Endothelial cell (in vitro differentiated cells): ENCODE results near the gene OAF. TPM values are rescaled to one million over a fixed set of nuclear protein-coding genes. Genes with fewer than 3 reads are reported as not detected.

Source experiments
- DNase-seq: peaks from one replicate; pipeline ENCODE4 v3.0.0; 2021; ENCODE audit warnings: low spot score
- H3K27ac Mint-ChIP-seq: one replicate; pipeline ENCODE4 v1.8.0; 2021; ENCODE audit warnings: mixed read lengths, inconsistent platforms; ENCODE audit not compliant: unreplicated experiment
- H3K27me3 Mint-ChIP-seq: one replicate; pipeline ENCODE4 v1.8.0; 2021; ENCODE audit warnings: mild to moderate bottlenecking, moderate library complexity, mixed read lengths, inconsistent platforms; ENCODE audit not compliant: unreplicated experiment
- H3K36me3 Mint-ChIP-seq: one replicate; pipeline ENCODE4 v1.8.0; 2021; ENCODE audit warnings: mild to moderate bottlenecking, low read depth, mixed read lengths, inconsistent platforms; ENCODE audit not compliant: unreplicated experiment
- H3K4me1 Mint-ChIP-seq: one replicate; pipeline ENCODE4 v1.8.0; 2021; ENCODE audit warnings: mild to moderate bottlenecking, mixed read lengths, inconsistent platforms; ENCODE audit not compliant: unreplicated experiment
- H3K4me3 Mint-ChIP-seq: one replicate; pipeline ENCODE4 v1.8.0; 2021; ENCODE audit warnings: mild to moderate bottlenecking, mixed read lengths, inconsistent platforms; ENCODE audit not compliant: unreplicated experiment
- H3K9me3 Mint-ChIP-seq: one replicate; pipeline ENCODE4 v1.8.0; 2021; ENCODE audit warnings: mixed read lengths, inconsistent platforms; ENCODE audit not compliant: unreplicated experiment
- total RNA-seq: library from RNA; stranded (reverse); fragmentation: NEBNext Ultra II Directional; extraction: Animal tissue kit (Norgen Biotek cat#: 25700); gene quantifications from one replicate; pipeline ENCODE4 v1.2.1, GENCODE V29; 2021; ENCODE audit not compliant: unreplicated experiment
- TF ChIP-seq, protein P1 (sequence below): fragments of 200-600 bp; sonication (generic); IDR thresholded peaks from one replicate; pipeline ENCODE4 v1.5.0; 2021; ENCODE audit warnings: antibody characterized with exemption; ENCODE audit not compliant: unreplicated experiment

Gene OAF
- total RNA-seq, 1 donor from 2014 or later: 15.5 TPM

DNA sequence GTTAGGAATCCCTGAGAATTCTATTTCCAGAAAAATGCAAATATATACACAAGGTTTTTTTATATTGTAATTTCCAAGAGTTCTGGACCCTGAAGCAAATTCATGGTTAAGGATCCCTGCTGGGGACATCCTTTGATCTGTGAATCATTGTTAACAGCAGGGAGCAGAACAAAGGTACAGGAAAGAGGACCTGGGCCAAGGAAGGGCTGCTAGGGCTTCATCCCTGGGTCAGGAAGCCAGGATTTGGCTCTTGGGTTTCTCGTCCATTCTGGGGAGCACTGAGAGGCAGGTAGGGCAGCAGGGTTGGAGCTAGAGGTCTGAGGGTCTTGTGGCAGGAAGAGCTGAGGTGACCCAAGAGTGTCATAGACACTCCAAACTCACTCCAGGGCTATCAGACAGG is 10.2 kb upstream of the OAF start:
- Mint-ChIP-seq H3K27ac (no peak overlapping the region), H3K27me3 (peaks cover 5% of the 10 kb centered on the region), H3K4me1 (peaks cover 8% of the 10 kb centered on the region), H3K4me3 (peak overlapping the region; percentile 22), H3K36me3 (no peaks in the 10 kb centered on the region), H3K9me3 (no peaks in the 10 kb centered on the region)
- no peak for DNase-seq
- TF ChIP-seq, protein P1, sequence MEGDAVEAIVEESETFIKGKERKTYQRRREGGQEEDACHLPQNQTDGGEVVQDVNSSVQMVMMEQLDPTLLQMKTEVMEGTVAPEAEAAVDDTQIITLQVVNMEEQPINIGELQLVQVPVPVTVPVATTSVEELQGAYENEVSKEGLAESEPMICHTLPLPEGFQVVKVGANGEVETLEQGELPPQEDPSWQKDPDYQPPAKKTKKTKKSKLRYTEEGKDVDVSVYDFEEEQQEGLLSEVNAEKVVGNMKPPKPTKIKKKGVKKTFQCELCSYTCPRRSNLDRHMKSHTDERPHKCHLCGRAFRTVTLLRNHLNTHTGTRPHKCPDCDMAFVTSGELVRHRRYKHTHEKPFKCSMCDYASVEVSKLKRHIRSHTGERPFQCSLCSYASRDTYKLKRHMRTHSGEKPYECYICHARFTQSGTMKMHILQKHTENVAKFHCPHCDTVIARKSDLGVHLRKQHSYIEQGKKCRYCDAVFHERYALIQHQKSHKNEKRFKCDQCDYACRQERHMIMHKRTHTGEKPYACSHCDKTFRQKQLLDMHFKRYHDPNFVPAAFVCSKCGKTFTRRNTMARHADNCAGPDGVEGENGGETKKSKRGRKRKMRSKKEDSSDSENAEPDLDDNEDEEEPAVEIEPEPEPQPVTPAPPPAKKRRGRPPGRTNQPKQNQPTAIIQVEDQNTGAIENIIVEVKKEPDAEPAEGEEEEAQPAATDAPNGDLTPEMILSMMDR: no peak

DNA sequence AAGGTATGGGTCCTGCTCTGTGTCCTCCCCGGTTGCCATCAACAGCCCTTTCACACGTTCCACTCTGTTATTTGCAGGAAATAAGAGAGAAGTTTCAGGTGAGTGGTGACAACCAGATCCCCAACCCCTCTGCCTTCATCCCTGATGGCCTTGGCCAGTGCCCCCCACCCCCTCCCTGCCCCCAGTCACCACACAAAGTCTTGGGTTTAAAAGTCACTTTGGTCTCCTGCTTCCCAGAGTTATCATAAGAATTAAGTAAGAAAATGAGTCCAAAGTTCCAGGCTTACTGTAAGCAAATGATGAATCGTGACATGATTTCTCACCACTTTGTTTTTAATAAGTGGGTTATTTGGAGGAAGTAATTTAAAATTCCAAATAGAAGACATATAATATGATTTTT is 9.2 kb upstream of the OAF start:
- Mint-ChIP-seq H3K27ac (no peak overlapping the region), H3K4me3 (no peak overlapping the region), H3K27me3 (peaks cover 5% of the 10 kb centered on the region), H3K9me3 (no peaks in the 10 kb centered on the region), H3K36me3 (no peaks in the 10 kb centered on the region), H3K4me1 (peaks cover 8% of the 10 kb centered on the region)
- TF ChIP-seq, protein P1: no peak
- DNase-seq: no peak

DNA sequence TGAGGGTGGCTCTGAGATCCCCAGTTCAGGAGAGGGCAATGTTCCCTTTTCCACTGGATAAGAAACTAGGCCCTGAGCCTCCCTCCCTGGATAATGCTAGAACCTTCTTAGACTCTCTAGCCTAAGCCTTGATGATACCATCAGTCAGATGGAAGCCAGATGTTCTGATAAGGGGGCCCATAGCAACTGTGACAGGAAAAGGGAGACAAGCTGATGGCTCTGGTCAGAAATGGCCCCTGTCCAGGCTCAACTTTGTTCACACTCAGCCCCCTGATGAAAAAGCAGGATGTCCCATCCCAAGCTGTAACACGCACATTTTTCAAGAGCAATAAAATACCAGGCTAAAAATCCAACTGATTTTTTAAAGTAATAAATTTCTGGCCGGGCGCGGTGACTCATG is 7.2 kb upstream of the OAF start:
- DNase-seq: no peak
- H3K9me3 Mint-ChIP-seq: no peaks in the 10 kb centered on the region
- H3K27me3 Mint-ChIP-seq: peaks cover 9% of the 10 kb centered on the region
- no peaks in the 10 kb centered on the region for H3K36me3 Mint-ChIP-seq
- H3K4me1 Mint-ChIP-seq: peaks cover 12% of the 10 kb centered on the region
- H3K4me3 Mint-ChIP-seq: no peak overlapping the region
- TF ChIP-seq, protein P1: no peak
- H3K27ac Mint-ChIP-seq: no peak overlapping the region

DNA sequence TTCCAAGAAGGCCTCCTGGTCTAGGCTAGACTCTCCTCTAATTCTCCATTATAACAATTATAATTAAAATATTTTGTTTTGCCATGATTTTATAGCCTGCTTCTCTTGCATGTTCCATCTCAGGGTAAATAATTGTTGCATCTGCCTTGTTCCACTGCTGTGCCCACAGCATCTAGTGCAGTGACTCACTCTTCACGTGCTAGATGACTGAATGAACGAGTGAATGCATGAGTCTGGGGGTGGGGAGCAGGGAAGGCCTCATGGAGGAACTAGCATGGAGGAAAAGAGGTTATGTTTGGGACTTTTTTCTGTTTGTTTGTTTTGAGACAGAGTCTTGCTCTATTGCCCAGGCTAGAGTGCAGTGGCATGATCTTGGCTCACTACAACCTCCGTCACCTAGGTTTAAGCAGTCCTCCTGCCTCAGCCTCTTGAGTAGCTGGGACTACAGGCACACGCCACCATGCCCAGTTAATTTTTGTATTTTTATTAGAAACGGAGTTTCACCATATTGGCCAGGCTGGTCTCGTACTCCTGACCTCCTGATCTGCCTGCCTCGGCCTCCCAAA is 5.2 kb upstream of the OAF start:
- no peak overlapping the region for H3K4me3 Mint-ChIP-seq
- DNase-seq: no peak
- peaks cover 18% of the 10 kb centered on the region for H3K4me1 Mint-ChIP-seq
- H3K27ac Mint-ChIP-seq: no peak overlapping the region
- H3K9me3 Mint-ChIP-seq: no peaks in the 10 kb centered on the region
- H3K27me3 Mint-ChIP-seq: peaks cover 20% of the 10 kb centered on the region
- TF ChIP-seq, protein P1: no peak
- peaks cover 4% of the 10 kb centered on the region for H3K36me3 Mint-ChIP-seq

DNA sequence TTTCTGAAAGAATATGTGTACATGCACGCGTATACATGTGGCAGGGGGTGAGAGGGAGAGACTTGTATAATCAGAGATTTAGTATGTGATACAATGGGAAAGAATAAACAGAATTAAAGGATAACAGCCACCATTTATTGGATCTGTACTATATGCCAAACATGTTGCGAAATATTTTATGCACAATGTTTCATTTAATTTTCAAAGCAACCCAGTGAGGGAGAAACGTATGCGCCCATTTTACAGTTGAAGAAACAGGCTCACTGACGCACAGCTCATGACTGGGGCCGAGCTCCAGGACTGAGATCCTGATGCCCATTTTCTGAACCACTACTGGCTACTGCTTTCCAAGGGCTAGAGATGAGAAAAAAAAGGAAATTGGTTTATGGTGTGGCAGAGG is 3.3 kb upstream of the OAF start:
- no peaks in the 10 kb centered on the region for H3K9me3 Mint-ChIP-seq
- no peak overlapping the region for H3K4me3 Mint-ChIP-seq
- H3K36me3 Mint-ChIP-seq: peaks cover 4% of the 10 kb centered on the region
- no peak for DNase-seq
- H3K27ac Mint-ChIP-seq: no peak overlapping the region
- peaks cover 19% of the 10 kb centered on the region for H3K4me1 Mint-ChIP-seq
- H3K27me3 Mint-ChIP-seq: peaks cover 22% of the 10 kb centered on the region
- TF ChIP-seq, protein P1: no peak
